Epithelial cell of esophagus (primary cell): ENCODE measurements around the gene RHEB.

Experiments used
- DNase-seq: peaks from one replicate; pipeline ENCODE4 v3.0.0; 2010; ENCODE audit warnings: low read depth
- H3K4me3 ChIP-seq: 2 replicates; pipeline ENCODE4 v1.5.1; 2011; ENCODE audit warnings: mild to moderate bottlenecking, low read length, control low read depth
- CTCF ChIP-seq: IDR thresholded peaks from 2 replicates; pipeline ENCODE4 v1.5.1; 2011; ENCODE audit warnings: low read depth, mild to moderate bottlenecking, low read length, control low read depth, inconsistent platforms; ENCODE audit not compliant: insufficient read depth; ENCODE audit errors: missing control alignments

The RHEB gene

GRCh38 chr7:151504715-151505326 lies 14.9 kb downstream of the RHEB start:
- no peak for TF ChIP-seq CTCF
- no peak overlapping the region for H3K4me3 ChIP-seq
- DNase-seq, result no peak

- H3K4me3 ChIP-seq, result no peak overlapping the region
- no peak for TF ChIP-seq CTCF
- DNase-seq, result peak; percentile 88
Observed at GRCh38 chr7:151503902-151504714, 15.6 kb downstream of the RHEB start.

- no peak for TF ChIP-seq CTCF
- DNase-seq, result no peak
- H3K4me3 ChIP-seq, result no peak overlapping the region
Observed at GRCh38 chr7:151501676-151502075, 18.0 kb downstream of the RHEB start.

- TF ChIP-seq CTCF, result no peak
- DNase-seq, result no peak
- H3K4me3 ChIP-seq, result no peak overlapping the region
Observed at GRCh38 chr7:151498495-151498894, 21.2 kb downstream of the RHEB start.

- no peak for DNase-seq
- no peak for TF ChIP-seq CTCF
- H3K4me3 ChIP-seq, result no peak overlapping the region
Observed at GRCh38 chr7:151497306-151497871, 22.3 kb downstream of the RHEB start.

GRCh38 chr7:151495360-151495759 lies 24.3 kb downstream of the RHEB start:
- no peak overlapping the region for H3K4me3 ChIP-seq
- peak; percentile 33 for DNase-seq
- TF ChIP-seq CTCF, result no peak
